ENCODE results near the gene ADAMTS2. TPM values are rescaled to one million over a fixed set of nuclear protein-coding genes. Genes with fewer than 3 reads are reported as not detected.

ADAMTS2 gene
- total and polyA plus RNA-seq, 7 experiments from 2014 or later: not detected

GRCh38 chr5:179304871-179305270, 40.4 kb downstream of the ADAMTS2 start:
- Mint-ChIP-seq H3K36me3 (peaks cover 0 to 10% (median 0%) of the 10 kb centered on the region in 5 donors), H3K4me3 (no peak overlapping the region), H3K27me3 (peaks cover 0 to 18% (median 0%) of the 10 kb centered on the region in 5 donors), H3K9me3 (peaks cover 6 to 44% (median 17%) of the 10 kb centered on the region in 11 donors), H3K4me1 (peaks cover 0 to 3% (median 0%) of the 10 kb centered on the region in 7 donors), H3K27ac (no peak overlapping the region)
- H3K36me3 ChIP-seq (ENCODE audit: control insufficient read depth in 2 of 3, insufficient read depth in 3 of 3, low read length in 3 of 3): no peaks in the 10 kb centered on the region
- H3K4me3 ChIP-seq (ENCODE audit: low read length): no peak overlapping the region
- ATAC-seq: no peak
- H3K27me3 ChIP-seq (ENCODE audit: control insufficient read depth in 2 of 2, insufficient read depth in 2 of 2, low read length in 2 of 2): no peaks in the 10 kb centered on the region
- H3K4me1 ChIP-seq (ENCODE audit: control insufficient read depth in 2 of 2, insufficient read depth in 2 of 2, low read length in 2 of 2): no peaks in the 10 kb centered on the region
- no peak for DNase-seq
- intact Hi-C loops (cut with micrococcal nuclease): no loop called here
- H3K27ac ChIP-seq (ENCODE audit: low read depth, low read length): no peak overlapping the region
- ChIA-PET CTCF (no interaction called here), POLR2A (no interaction called here)
- peaks cover 0 to 20% (median 0%) of the 10 kb centered on the region in 3 experiments for H3K9me3 ChIP-seq (ENCODE audit: control insufficient read depth in 2 of 3, low read length in 3 of 3)

GRCh38 chr5:179304466-179304865, 40.8 kb downstream of the ADAMTS2 start:
- DNase-seq (no peak), ATAC-seq (no peak)
- H3K9me3 Mint-ChIP-seq: peaks cover 6 to 44% (median 17%) of the 10 kb centered on the region in 11 donors
- peaks cover 0 to 3% (median 0%) of the 10 kb centered on the region in 7 donors for H3K4me1 Mint-ChIP-seq
- ChIA-PET POLR2A (no interaction called here), CTCF (no interaction called here)
- Histone ChIP-seq H3K27ac (ENCODE audit: low read depth, low read length) (no peak overlapping the region), H3K36me3 (ENCODE audit: control insufficient read depth in 2 of 3, insufficient read depth in 3 of 3, low read length in 3 of 3) (no peaks in the 10 kb centered on the region), H3K4me3 (ENCODE audit: low read length) (no peak overlapping the region), H3K27me3 (ENCODE audit: control insufficient read depth in 2 of 2, insufficient read depth in 2 of 2, low read length in 2 of 2) (no peaks in the 10 kb centered on the region), H3K4me1 (ENCODE audit: control insufficient read depth in 2 of 2, insufficient read depth in 2 of 2, low read length in 2 of 2) (no peaks in the 10 kb centered on the region), H3K9me3 (ENCODE audit: control insufficient read depth in 2 of 3, low read length in 3 of 3) (peaks cover 0 to 20% (median 0%) of the 10 kb centered on the region in 3 experiments)
- intact Hi-C loops (cut with micrococcal nuclease): no loop called here
- peaks cover 0 to 18% (median 0%) of the 10 kb centered on the region in 5 donors for H3K27me3 Mint-ChIP-seq
- no peak overlapping the region for H3K27ac Mint-ChIP-seq
- H3K4me3 Mint-ChIP-seq: no peak overlapping the region
- H3K36me3 Mint-ChIP-seq: peaks cover 0 to 10% (median 0%) of the 10 kb centered on the region in 5 donors

- peaks cover 0 to 20% (median 0%) of the 10 kb centered on the region in 3 experiments for H3K9me3 ChIP-seq (ENCODE audit: control insufficient read depth in 2 of 3, low read length in 3 of 3)
- peaks cover 6 to 48% (median 19%) of the 10 kb centered on the region in 11 donors for H3K9me3 Mint-ChIP-seq
- DNase-seq (no peak), ATAC-seq (no peak)
- H3K27me3 Mint-ChIP-seq: peaks cover 0 to 18% (median under 1%) of the 10 kb centered on the region in 5 donors
- H3K27me3 ChIP-seq (ENCODE audit: control insufficient read depth in 2 of 2, insufficient read depth in 2 of 2, low read length in 2 of 2): no peaks in the 10 kb centered on the region
- intact Hi-C loops (cut with micrococcal nuclease): no loop called here
- no peaks in the 10 kb centered on the region for H3K4me1 ChIP-seq (ENCODE audit: control insufficient read depth in 2 of 2, insufficient read depth in 2 of 2, low read length in 2 of 2)
- ChIA-PET POLR2A (no interaction called here), CTCF (no interaction called here)
- no peak overlapping the region for H3K27ac ChIP-seq (ENCODE audit: low read depth, low read length)
- H3K27ac Mint-ChIP-seq: no peak overlapping the region
- H3K4me1 Mint-ChIP-seq: peaks cover 0 to 3% (median 0%) of the 10 kb centered on the region in 7 donors
- H3K4me3 Mint-ChIP-seq: no peak overlapping the region
- peaks cover 0 to 12% (median 0%) of the 10 kb centered on the region in 5 donors for H3K36me3 Mint-ChIP-seq
- H3K4me3 ChIP-seq (ENCODE audit: low read length): no peak overlapping the region
- H3K36me3 ChIP-seq (ENCODE audit: control insufficient read depth in 2 of 3, insufficient read depth in 3 of 3, low read length in 3 of 3): no peaks in the 10 kb centered on the region
Observed at GRCh38 chr5:179303451-179304200, 41.6 kb downstream of the ADAMTS2 start.

- H3K9me3 Mint-ChIP-seq: peaks cover 11 to 53% (median 24%) of the 10 kb centered on the region in 11 donors
- H3K27ac ChIP-seq (ENCODE audit: low read depth, low read length): no peak overlapping the region
- H3K4me1 ChIP-seq (ENCODE audit: control insufficient read depth in 2 of 2, insufficient read depth in 2 of 2, low read length in 2 of 2): no peaks in the 10 kb centered on the region
- no peaks in the 10 kb centered on the region for H3K36me3 ChIP-seq (ENCODE audit: control insufficient read depth in 2 of 3, insufficient read depth in 3 of 3, low read length in 3 of 3)
- peaks cover 0 to 3% (median 0%) of the 10 kb centered on the region in 7 donors for H3K4me1 Mint-ChIP-seq
- CTCF ChIA-PET: no interaction called here
- POLR2A ChIA-PET: no interaction called here
- intact Hi-C loops (cut with micrococcal nuclease): no loop called here
- H3K27me3 Mint-ChIP-seq: peaks cover 0 to 22% (median 4%) of the 10 kb centered on the region in 5 donors
- no peak for DNase-seq
- peaks cover 0 to 16% (median 0%) of the 10 kb centered on the region in 5 donors for H3K36me3 Mint-ChIP-seq
- no peak for ATAC-seq
- no peak overlapping the region for H3K4me3 ChIP-seq (ENCODE audit: low read length)
- H3K9me3 ChIP-seq (ENCODE audit: control insufficient read depth in 2 of 3, low read length in 3 of 3): peaks cover 0 to 30% (median 0%) of the 10 kb centered on the region in 3 experiments
- no peaks in the 10 kb centered on the region for H3K27me3 ChIP-seq (ENCODE audit: control insufficient read depth in 2 of 2, insufficient read depth in 2 of 2, low read length in 2 of 2)
- no peak overlapping the region for H3K4me3 Mint-ChIP-seq
- no peak overlapping the region for H3K27ac Mint-ChIP-seq
Observed at GRCh38 chr5:179302499-179303185, 42.6 kb downstream of the ADAMTS2 start.

GRCh38 chr5:179301796-179302195, 43.5 kb downstream of the ADAMTS2 start:
- peaks cover 0 to 20% (median 4%) of the 10 kb centered on the region in 5 donors for H3K27me3 Mint-ChIP-seq
- no peaks in the 10 kb centered on the region for H3K36me3 ChIP-seq (ENCODE audit: control insufficient read depth in 2 of 3, insufficient read depth in 3 of 3, low read length in 3 of 3)
- H3K27me3 ChIP-seq (ENCODE audit: control insufficient read depth in 2 of 2, insufficient read depth in 2 of 2, low read length in 2 of 2): no peaks in the 10 kb centered on the region
- no peak overlapping the region for H3K27ac Mint-ChIP-seq
- H3K4me3 Mint-ChIP-seq: no peak overlapping the region
- no peak overlapping the region for H3K4me3 ChIP-seq (ENCODE audit: low read length)
- DNase-seq (no peak), ATAC-seq (no peak)
- no peaks in the 10 kb centered on the region for H3K4me1 ChIP-seq (ENCODE audit: control insufficient read depth in 2 of 2, insufficient read depth in 2 of 2, low read length in 2 of 2)
- H3K9me3 Mint-ChIP-seq: peaks cover 11 to 57% (median 24%) of the 10 kb centered on the region in 11 donors
- peaks cover 0 to 14% (median 0%) of the 10 kb centered on the region in 5 donors for H3K36me3 Mint-ChIP-seq
- CTCF ChIA-PET: no interaction called here
- intact Hi-C loops (cut with micrococcal nuclease): no loop called here
- peaks cover 0 to 3% (median 0%) of the 10 kb centered on the region in 7 donors for H3K4me1 Mint-ChIP-seq
- POLR2A ChIA-PET: no interaction called here
- H3K27ac ChIP-seq (ENCODE audit: low read depth, low read length): no peak overlapping the region
- H3K9me3 ChIP-seq (ENCODE audit: control insufficient read depth in 2 of 3, low read length in 3 of 3): peaks cover 0 to 34% (median 0%) of the 10 kb centered on the region in 3 experiments

GRCh38 chr5:179301376-179301775, 43.9 kb downstream of the ADAMTS2 start:
- intact Hi-C loops (cut with micrococcal nuclease): no loop called here
- Histone ChIP-seq H3K27me3 (ENCODE audit: control insufficient read depth in 2 of 2, insufficient read depth in 2 of 2, low read length in 2 of 2) (no peaks in the 10 kb centered on the region), H3K4me1 (ENCODE audit: control insufficient read depth in 2 of 2, insufficient read depth in 2 of 2, low read length in 2 of 2) (no peaks in the 10 kb centered on the region), H3K27ac (ENCODE audit: low read depth, low read length) (no peak overlapping the region), H3K36me3 (ENCODE audit: control insufficient read depth in 2 of 3, insufficient read depth in 3 of 3, low read length in 3 of 3) (no peaks in the 10 kb centered on the region), H3K4me3 (ENCODE audit: low read length) (no peak overlapping the region), H3K9me3 (ENCODE audit: control insufficient read depth in 2 of 3, low read length in 3 of 3) (peaks cover 0 to 34% (median 0%) of the 10 kb centered on the region in 3 experiments)
- ATAC-seq (no peak), DNase-seq (no peak)
- H3K4me3 Mint-ChIP-seq: no peak overlapping the region
- H3K9me3 Mint-ChIP-seq: peaks cover 11 to 55% (median 24%) of the 10 kb centered on the region in 11 donors
- ChIA-PET CTCF (no interaction called here), POLR2A (no interaction called here)
- peaks cover 0 to 3% (median 0%) of the 10 kb centered on the region in 7 donors for H3K4me1 Mint-ChIP-seq
- H3K27me3 Mint-ChIP-seq: peaks cover 0 to 20% (median 4%) of the 10 kb centered on the region in 5 donors
- no peak overlapping the region for H3K27ac Mint-ChIP-seq
- peaks cover 0 to 14% (median 0%) of the 10 kb centered on the region in 5 donors for H3K36me3 Mint-ChIP-seq

All from naive thymus-derived CD4-positive, alpha-beta T cell (primary cell).